ENCODE data around the gene DPF3. TPM values are rescaled to one million over a fixed set of nuclear protein-coding genes. Genes with fewer than 3 reads are reported as not detected.
A peak's percentile ranks its signal among the peaks of the same experiment; 100 is the strongest.

Gene DPF3
- total and polyA plus RNA-seq, 9 of the 15 experiments (the other 6 are each of a cell fraction or from before 2014, with no cell fraction given): 0.21 to 4.9 (median 1.2) TPM

GRCh38 chr14:72925171-72925759 is 31.4 kb upstream of the DPF3 start (continued):
- TF ChIP-seq KDM5B (IDR thresholded peaks at IDR 0.05; ENCODE audit: insufficient replicate concordance, low read depth, low read length) (peak; percentile 28), ZFP1 (CRISPR knock-in tag; IDR thresholded peaks at IDR 0.05) (no peak), HNRNPH1 (optimal IDR thresholded peaks at IDR 0.05; ENCODE audit: low read depth, low read length) (no peak), EP400 (IDR thresholded peaks at IDR 0.05) (peak; percentile 82), SRSF7 (optimal IDR thresholded peaks at IDR 0.05; ENCODE audit: low read depth, low read length) (no peak), MECOM (CRISPR knock-in tag; IDR thresholded peaks at IDR 0.05) (no peak), CSDE1 (IDR thresholded peaks at IDR 0.05) (no peak), ELF1 (tag; IDR thresholded peaks at IDR 0.05) (0 out of 2 replicates have a peak, but pooled peaks have one; percentile 26), PTRF (tag; IDR thresholded peaks at IDR 0.05) (no peak), E2F6 (IDR thresholded peaks at IDR 0.05; ENCODE audit: borderline replicate concordance in 1 of 2, extremely low read depth in 1 of 2, insufficient read depth in 1 of 2, insufficient read length in 1 of 2, low read depth in 1 of 2, low read length in 1 of 2, poor library complexity in 1 of 2, severe bottlenecking in 1 of 2) (peak in 1 of 2 experiments; percentile 19), ZNF224 (CRISPR knock-in tag; IDR thresholded peaks at IDR 0.05) (no peak), JUND (IDR thresholded peaks at IDR 0.05; ENCODE audit: borderline replicate concordance, low read depth, low read length) (peak; percentile 42; the same call in 1 of the 2 replicates), JUND (tag; IDR thresholded peaks at IDR 0.05; ENCODE audit: borderline replicate concordance, low read depth, low read length) (no peak), HINFP (tag; conservative IDR thresholded peaks at IDR 0.05; ENCODE audit: low read depth) (peak; percentile 77), SUPT5H (IDR thresholded peaks at IDR 0.05) (0 out of 2 replicates have a peak, but pooled peaks have one; percentile 15), ZNF395 (CRISPR knock-in tag; IDR thresholded peaks at IDR 0.05) (peak; percentile 50; the same call in 1 of the 2 replicates), L3MBTL2 (IDR thresholded peaks at IDR 0.05) (peak; percentile 82), ZNF212 (CRISPR knock-in tag; IDR thresholded peaks at IDR 0.05) (no peak), ZBTB11 (CRISPR knock-in tag; IDR thresholded peaks at IDR 0.05) (no peak), NCOA1 (IDR thresholded peaks at IDR 0.05; ENCODE audit: low read depth) (no peak; the same call in 1 of the 2 replicates), KLF16 (IDR thresholded peaks at IDR 0.05) (peak; percentile 77)

All from K562 (cell line).